Endothelial cell of umbilical vein (primary cell): ENCODE results near the gene MINDY4. TPM values are rescaled to one million over a fixed set of nuclear protein-coding genes. Genes with fewer than 3 reads are reported as not detected.

Experiments used
- BruUV-seq: library from RNA; stranded (reverse); fragments of 400-500 nt; replicated peaks from 2 replicates; lab custom pipeline; 2021; lab: Mats Ljungman, UMichigan
- CTCF ChIA-PET: fragments of 300-600, 350-600 bp; sonication (Branson Sonifier 250); formaldehyde crosslinking; loops from one replicate; lab custom pipeline; 2021; ENCODE audit warnings: antibody characterized with exemption, inconsistent platforms; lab: Charles Lee
- POLR2A ChIA-PET: fragments of 300-600, 350-600 bp; sonication (Branson Sonifier 250); formaldehyde crosslinking; loops from one replicate; lab custom pipeline; 2021; ENCODE audit warnings: antibody characterized with exemption, inconsistent platforms; lab: Charles Lee
- DNase-seq: peaks from one replicate; pipeline ENCODE4 v3.0.0-alpha.2; 2011; ENCODE audit warnings: low read depth, low spot score
- FAIRE-seq: peaks from 2 replicates; lab custom pipeline; 2011; peaks lifted over from hg19 to GRCh38; lab: Jason Lieb, UNC
- H2AFZ ChIP-seq: 2 replicates; pipeline ENCODE4 v1.6.0; 2012; ENCODE audit warnings: low read depth, low read length, control low read depth, inconsistent platforms
- H3K27ac ChIP-seq: 2 replicates; pipeline ENCODE4 v1.5.1; 2011; ENCODE audit warnings: low read depth, mild to moderate bottlenecking, control low read depth, low read length, moderate library complexity; ENCODE audit not compliant: insufficient read depth
- H3K27me3 ChIP-seq, 2 experiments: 2 replicates each; pipeline versions ENCODE4 v1.6.0 to v1.6.1; 2011; ENCODE audit warnings: low read length in 2 of 2, mixed read lengths in 1 of 2; ENCODE audit not compliant: control insufficient read depth in 2 of 2, insufficient read depth in 2 of 2
- H3K36me3 ChIP-seq, 2 experiments: 2 replicates in 1 of 2; 3 replicates in 1 of 2; pipeline ENCODE4 v1.5.1; 2011; ENCODE audit warnings: low read length in 2 of 2, mild to moderate bottlenecking in 1 of 2, moderate library complexity in 1 of 2; ENCODE audit not compliant: control insufficient read depth in 2 of 2, insufficient read depth in 2 of 2; ENCODE audit errors: extremely low read depth in 1 of 2
- H3K4me1 ChIP-seq: 3 replicates; pipeline ENCODE4 v1.5.1; 2011; ENCODE audit warnings: mild to moderate bottlenecking, low read length; ENCODE audit not compliant: control insufficient read depth, insufficient read depth; ENCODE audit errors: extremely low read depth
- H3K4me2 ChIP-seq: 2 replicates; pipeline ENCODE4 v1.6.1; 2011; ENCODE audit warnings: low read length, control low read depth, mixed read lengths; ENCODE audit not compliant: insufficient read depth
- H3K4me3 ChIP-seq, 3 experiments: fragments of 200-600 bp in 1 of 3; sonication (generic), shearing (Covaris generic) in 1 of 3; replicated peaks in 1 of 3; 2 replicates each; pipeline ENCODE4 v1.5.1; 2011 to 2016; ENCODE audit warnings: control low read depth in 3 of 3, low read length in 3 of 3, mild to moderate bottlenecking in 2 of 3, inconsistent platforms in 1 of 3, low read depth in 1 of 3, moderate library complexity in 1 of 3; ENCODE audit not compliant: insufficient read depth in 1 of 3
- H3K79me2 ChIP-seq: 2 replicates; pipeline ENCODE4 v1.6.0; 2012; ENCODE audit warnings: low read length, inconsistent platforms; ENCODE audit not compliant: control insufficient read depth, insufficient read depth
- H3K9ac ChIP-seq: replicated peaks from 2 replicates; pipeline ENCODE3; 2011; ENCODE audit warnings: low read length, control low read depth; ENCODE audit not compliant: insufficient read depth; ENCODE audit errors: extremely low read depth
- H3K9me1 ChIP-seq: replicated peaks from 3 replicates; pipeline ENCODE4 v1.6.0; 2011; ENCODE audit warnings: mild to moderate bottlenecking, low read length; ENCODE audit not compliant: control insufficient read depth, insufficient read depth; ENCODE audit errors: extremely low read depth
- H3K9me3 ChIP-seq: replicated peaks from 2 replicates; pipeline ENCODE4 v1.5.1; 2012; ENCODE audit warnings: low read length, inconsistent platforms; ENCODE audit not compliant: control insufficient read depth, insufficient read depth
- H4K20me1 ChIP-seq: replicated peaks from 2 replicates; pipeline ENCODE3; 2011; ENCODE audit warnings: mild to moderate bottlenecking, low read length; ENCODE audit not compliant: control insufficient read depth, insufficient read depth; ENCODE audit errors: extremely low read depth
- CTCF ChIP-seq, 2 donors: IDR thresholded peaks; 1 replicate in 1 of 2; 2 replicates in 1 of 2; pipeline ENCODE4 v1.5.1; 2011; ENCODE audit warnings: low read length in 2 of 2, mild to moderate bottlenecking in 2 of 2, moderate library complexity in 2 of 2, control low read depth in 1 of 2, inconsistent platforms in 1 of 2, low read depth in 1 of 2; ENCODE audit not compliant: insufficient read depth in 1 of 2; ENCODE audit errors: extremely low read depth in 1 of 2
- EZH2 ChIP-seq: IDR thresholded peaks from 2 replicates; pipeline ENCODE4 v1.6.1; 2012; ENCODE audit warnings: borderline replicate concordance, low read depth, mild to moderate bottlenecking, moderate library complexity, low read length, inconsistent platforms; ENCODE audit not compliant: severe bottlenecking
- FOS ChIP-seq: IDR thresholded peaks from 2 replicates; pipeline ENCODE4 v1.6.1; 2011; ENCODE audit warnings: mild to moderate bottlenecking, low read length, moderate library complexity, borderline replicate concordance; ENCODE audit not compliant: insufficient read depth
- GATA2 ChIP-seq: IDR thresholded peaks from 2 replicates; pipeline ENCODE4 v1.7.0; 2011; ENCODE audit warnings: low read depth, mild to moderate bottlenecking, moderate library complexity, mixed read lengths, low read length; ENCODE audit not compliant: insufficient read length, insufficient read depth
- JUN ChIP-seq: IDR thresholded peaks from 2 replicates; pipeline ENCODE4 v1.6.1; 2011; ENCODE audit warnings: borderline replicate concordance, low read depth; ENCODE audit not compliant: insufficient read length, insufficient read depth
- MAX ChIP-seq: IDR thresholded peaks from 2 replicates; pipeline ENCODE4 v1.6.1; 2011; ENCODE audit not compliant: insufficient read depth, insufficient read length
- MYC ChIP-seq: IDR thresholded peaks from one replicate; pipeline ENCODE4 v1.6.1; 2011; ENCODE audit warnings: mild to moderate bottlenecking, low read depth, low read length
- POLR2A ChIP-seq: IDR thresholded peaks from 2 replicates; pipeline ENCODE4 v1.6.1; 2012; ENCODE audit warnings: low read depth, mild to moderate bottlenecking, control low read depth, low read length
- POLR2AphosphoS5 ChIP-seq: IDR thresholded peaks from 2 replicates; pipeline ENCODE4 v1.6.1; 2012; ENCODE audit warnings: low read depth, mild to moderate bottlenecking, control low read depth, low read length, moderate library complexity; ENCODE audit not compliant: insufficient read depth
- dilution Hi-C: fragments of 300-500 bp; cut with MboI; formaldehyde crosslinking; loops from one replicate; pipeline ENCODE4 v1.15.0; 2019; ENCODE audit warnings: low sequenced_read_pairs; ENCODE audit not compliant: extremely low pct_ligation_motif_present
- intact Hi-C: fragments of 100-400 bp; cut with micrococcal nuclease; formaldehyde crosslinking; loops from one replicate; pipeline ENCODE4 v1.10.0; 2022
- polyA plus RNA-seq, 4 experiments: library from polyadenylated mRNA; depleted of rRNA in 3 of 4; stranded (reverse) in 3 of 4; unstranded in 1 of 4; fragments of >200 nt; gene quantifications; 2 replicates each; pipeline versions ENCODE4 v1.2.1 to v1.2.3, GENCODE V29; 2011 to 2012; ENCODE audit warnings: missing spikeins in 1 of 4
- total RNA-seq: library from RNA; stranded (reverse); gene quantifications from 2 replicates; pipeline ENCODE4 v1.2.3, GENCODE V29; 2021

Gene MINDY4
- total and polyA plus RNA-seq, 2 donors (not counting 3 experiments of a cell fraction or from before 2014, with no cell fraction given) = 2.2 to 4.7 TPM

GRCh38 chr7:30903146-30903545, 131.9 kb downstream of the MINDY4 start:
- H3K9ac ChIP-seq = no peak overlapping the region
- H2AFZ ChIP-seq = no peak overlapping the region
- H3K4me2 ChIP-seq = no peak overlapping the region
- no peaks in the 10 kb centered on the region for H3K9me1 ChIP-seq
- FAIRE-seq = no peak
- no peaks in the 10 kb centered on the region for H3K9me3 ChIP-seq
- CTCF ChIA-PET = interaction anchor here (0.9 kb wide), 1 partner anchor 36 kb away, joined by 3 read pairs; no protein-coding TSS in a partner anchor
- no peak for TF ChIP-seq POLR2AphosphoS5
- no peak for TF ChIP-seq MYC
- no peak for TF ChIP-seq POLR2A
- TF ChIP-seq GATA2 = no peak
- TF ChIP-seq FOS = no peak
- no peak for TF ChIP-seq JUN
- no peak for TF ChIP-seq CTCF (IDR thresholded peaks at IDR 0.05; ENCODE audit: extremely low read depth in 1 of 2, insufficient read depth in 1 of 2, low read depth in 1 of 2, low read length in 2 of 2)
- no peak for TF ChIP-seq MAX
- TF ChIP-seq EZH2 = no peak
- H3K4me3 ChIP-seq = no peak overlapping the region
- intact Hi-C loops = no loop called here
- no peak overlapping the region for H3K27ac ChIP-seq
- H3K79me2 ChIP-seq = no peaks in the 10 kb centered on the region
- no peaks in the 10 kb centered on the region for H3K27me3 ChIP-seq
- H3K4me1 ChIP-seq = peaks cover 10% of the 10 kb centered on the region
- POLR2A ChIA-PET = no interaction called here
- dilution Hi-C loops = no loop called here
- no peaks in the 10 kb centered on the region for H3K36me3 ChIP-seq
- no peak for DNase-seq
- H4K20me1 ChIP-seq = no peaks in the 10 kb centered on the region
- BruUV-seq = no TSS peak
